HG03066 (cell line): ENCODE measurements around the gene PTOV1.

Experiments used
- ATAC-seq: cut with Tn5 transposase; IDR thresholded peaks from one replicate; pipeline ENCODE4 v1.9.1; 2021; ENCODE audit warnings: low read depth; ENCODE audit not compliant: unreplicated experiment

The PTOV1 gene

DNA sequence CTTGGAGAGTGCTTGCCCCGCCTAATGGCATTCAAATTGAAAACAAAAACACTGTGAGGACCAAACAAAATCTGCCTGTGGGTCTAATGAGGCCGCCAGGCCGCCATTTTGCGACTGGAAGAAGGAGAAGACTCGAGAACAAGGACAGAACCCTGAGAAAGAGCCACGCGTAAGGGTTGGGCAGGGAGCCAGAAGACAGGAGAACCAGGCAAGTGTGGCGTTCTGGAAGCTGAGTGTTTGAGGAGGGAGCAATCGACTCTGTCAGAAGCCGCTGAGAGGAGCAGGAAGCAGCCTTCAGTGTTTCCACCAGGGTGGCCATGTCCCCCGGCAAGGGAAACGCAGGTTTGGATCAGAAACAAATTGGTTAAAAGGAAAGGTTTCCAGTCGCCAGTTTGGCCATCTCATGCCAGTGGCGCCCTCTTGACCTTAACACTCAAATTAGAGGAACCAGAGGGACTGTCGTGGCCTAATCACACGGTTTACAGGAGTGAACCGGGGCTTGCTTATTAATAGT is 10.2 kb upstream of the PTOV1 start:
- no peak for ATAC-seq

DNA sequence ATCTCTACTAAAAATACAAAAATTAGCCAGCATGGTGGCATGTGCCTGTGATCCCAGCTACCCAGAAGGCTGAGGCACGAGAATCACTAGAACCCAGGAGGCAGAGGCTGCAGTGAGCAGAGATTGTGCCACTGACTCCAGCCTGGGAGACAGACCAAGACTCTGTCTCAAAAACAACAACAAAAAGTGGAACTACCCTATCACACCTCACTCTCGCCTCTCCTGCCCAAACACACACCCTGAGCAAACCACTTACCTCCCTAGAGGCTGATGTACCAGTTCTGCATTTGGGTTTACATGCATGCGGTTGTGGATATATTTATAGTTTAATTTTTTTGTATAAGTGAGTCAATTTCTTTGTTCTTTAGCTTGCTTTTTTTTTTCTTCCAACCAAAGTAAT is 7.7 kb upstream of the PTOV1 start:
- ATAC-seq = no peak

- no peak for ATAC-seq
Observed at GRCh38 chr19:49844138-49845095, 6.5 kb upstream of the PTOV1 start.

DNA sequence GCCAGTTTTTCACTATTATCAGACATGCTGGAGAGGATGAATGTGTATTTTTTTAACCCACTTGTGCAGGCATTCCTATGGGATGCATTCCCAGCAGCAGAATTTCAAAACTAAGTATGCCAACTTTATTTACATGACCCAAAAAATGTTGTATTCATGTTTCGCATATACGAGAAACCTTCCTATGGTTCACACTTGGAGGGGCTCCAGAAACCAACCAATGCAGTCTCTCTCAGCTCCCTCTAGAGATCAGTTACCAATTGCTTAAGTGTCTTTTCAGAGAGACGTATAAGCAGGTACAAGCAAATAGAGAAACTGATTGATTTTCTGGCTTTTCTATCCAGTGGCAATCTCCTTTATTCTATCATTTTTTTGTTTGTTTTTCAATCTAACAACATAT is 5.5 kb upstream of the PTOV1 start:
- ATAC-seq = no peak

- ATAC-seq = no peak
Observed at GRCh38 chr19:49846408-49846807, 4.6 kb upstream of the PTOV1 start.

- ATAC-seq = no peak
Observed at GRCh38 chr19:49847731-49848696, 2.9 kb upstream of the PTOV1 start.

GRCh38 chr19:49848938-49849337 is 2.0 kb upstream of the PTOV1 start:
- ATAC-seq = no peak

GRCh38 chr19:49849433-49850220 is 1.3 kb upstream of the PTOV1 start:
- ATAC-seq = no peak

DNA sequence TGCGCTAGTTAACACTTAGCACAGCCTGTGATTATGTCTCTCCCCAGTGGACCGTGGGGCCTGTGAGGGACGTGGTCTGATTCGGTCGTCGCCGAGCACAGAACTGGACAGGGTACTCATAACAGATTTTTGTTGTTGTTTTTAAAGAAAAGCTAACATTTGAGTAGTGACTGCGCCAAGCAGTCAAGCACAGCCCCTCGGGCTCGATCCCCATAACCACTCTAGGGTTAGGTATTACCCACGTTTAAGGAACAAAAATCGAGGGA is 805 bp upstream of the PTOV1 start:
- no peak for ATAC-seq

DNA sequence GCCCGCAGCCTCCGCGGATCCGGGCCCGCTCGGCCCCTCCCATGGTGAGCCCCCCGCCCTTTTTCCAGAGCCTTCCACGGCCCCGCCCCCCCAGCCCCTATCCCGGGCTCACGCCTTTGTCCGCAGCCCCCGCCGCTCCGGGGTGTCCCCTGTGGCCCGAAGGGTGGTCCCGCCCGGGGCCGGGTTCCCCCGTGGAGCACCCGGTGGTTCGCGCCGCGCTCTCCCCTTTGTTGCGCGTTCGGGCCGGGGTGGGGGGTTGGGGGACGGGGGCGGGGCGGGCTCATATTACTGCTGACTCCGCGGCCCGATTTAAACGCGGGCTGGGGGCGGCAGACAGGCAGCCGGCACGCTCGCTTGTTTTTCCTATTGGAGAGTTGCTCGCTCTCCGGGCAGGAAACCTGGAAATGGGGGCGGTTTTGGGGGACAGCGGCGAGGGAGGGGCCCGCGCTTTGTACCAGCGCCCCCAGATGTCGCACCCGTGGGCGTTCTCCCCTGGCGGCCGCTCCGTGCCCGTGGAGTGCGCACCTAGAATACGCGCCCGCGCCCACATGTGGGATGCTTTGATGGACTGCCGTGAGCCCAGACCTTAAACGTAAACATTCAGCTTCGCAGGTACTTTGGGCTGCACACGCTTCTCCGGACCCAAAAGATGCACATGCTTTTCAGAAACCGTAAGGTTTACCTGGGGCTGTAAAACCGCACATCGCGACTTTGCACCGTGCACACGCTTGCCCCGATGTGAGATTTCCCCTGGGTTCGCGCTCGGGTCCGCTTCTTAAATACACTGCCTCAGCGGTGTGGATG is 699 bp downstream of the PTOV1 start:
- peak; percentile 9 for ATAC-seq

DNA sequence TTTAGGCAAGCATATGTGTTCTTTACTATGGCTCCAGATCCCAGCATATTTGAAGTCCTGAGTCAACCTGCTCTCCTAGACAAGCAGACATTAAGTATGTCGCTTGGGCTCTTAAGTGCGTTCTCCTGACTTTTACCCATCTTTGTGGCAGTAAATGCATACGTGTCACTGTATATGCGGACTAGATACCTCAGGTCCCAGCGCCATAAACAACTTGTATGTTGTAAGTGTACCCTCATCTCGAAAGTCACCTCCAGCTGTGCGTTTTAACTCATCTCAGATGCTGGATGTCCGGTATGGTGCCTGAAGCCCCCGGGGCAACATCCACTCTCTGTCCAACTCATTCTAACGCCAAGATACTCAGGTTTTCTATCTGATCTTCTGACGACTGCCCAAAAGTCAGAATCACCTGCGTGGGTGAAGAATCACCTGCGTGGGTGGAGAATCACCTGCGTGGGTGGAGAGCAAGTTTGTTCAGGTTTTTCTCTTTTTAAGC is 1.7 kb downstream of the PTOV1 start:
- no peak for ATAC-seq

- ATAC-seq = no peak
Observed at GRCh38 chr19:49853852-49854377, 3.0 kb downstream of the PTOV1 start.

GRCh38 chr19:49854378-49855263 is 3.7 kb downstream of the PTOV1 start:
- no peak for ATAC-seq

- ATAC-seq = no peak
Observed at GRCh38 chr19:49855277-49855675, 4.3 kb downstream of the PTOV1 start.

GRCh38 chr19:49855676-49856573 is 5.0 kb downstream of the PTOV1 start:
- no peak for ATAC-seq

- no peak for ATAC-seq
Observed at GRCh38 chr19:49856574-49857021, 5.6 kb downstream of the PTOV1 start.
